H9 (cell line): ENCODE measurements around the gene BHLHA9. TPM values are rescaled to one million over a fixed set of nuclear protein-coding genes. Genes with fewer than 3 reads are reported as not detected.
A peak's percentile ranks its signal among the peaks of the same experiment; 100 is the strongest.

Experiments
- DNase-seq: peaks from one replicate; pipeline ENCODE4 v3.0.0-alpha.2; 2017
- H2AFZ ChIP-seq: one replicate; pipeline ENCODE4 v1.6.1; 2013; ENCODE audit warnings: mild to moderate bottlenecking, low read length, control low read depth, moderate library complexity
- H2AK5ac ChIP-seq: 2 replicates; pipeline ENCODE4 v1.6.1; 2013; ENCODE audit warnings: low read length, control low read depth, mixed read lengths; ENCODE audit not compliant: insufficient read length
- H2BK120ac ChIP-seq: one replicate; pipeline ENCODE4 v1.6.1; 2013; ENCODE audit warnings: low read depth, mild to moderate bottlenecking, low read length, control low read depth, inconsistent platforms; ENCODE audit not compliant: poor library complexity, severe bottlenecking
- H2BK12ac ChIP-seq: 2 replicates; pipeline ENCODE4 v1.6.1; 2013; ENCODE audit warnings: low read length, control low read depth, mixed read lengths, low read depth; ENCODE audit not compliant: insufficient read length
- H2BK15ac ChIP-seq: 2 replicates; pipeline ENCODE4 v1.6.1; 2013; ENCODE audit warnings: low read depth, low read length, control low read depth
- H2BK20ac ChIP-seq: one replicate; pipeline ENCODE4 v1.6.1; 2013; ENCODE audit warnings: low read depth, mild to moderate bottlenecking, low read length, control low read depth, inconsistent platforms; ENCODE audit not compliant: poor library complexity, severe bottlenecking
- H2BK5ac ChIP-seq: 2 replicates; pipeline ENCODE4 v1.6.1; 2013; ENCODE audit warnings: low read length, control low read depth, mixed read lengths; ENCODE audit not compliant: insufficient read length
- H3K14ac ChIP-seq: 2 replicates; pipeline ENCODE4 v1.6.1; 2013; ENCODE audit warnings: low read length, control low read depth; ENCODE audit not compliant: insufficient read depth
- H3K18ac ChIP-seq: 2 replicates; pipeline ENCODE4 v1.6.1; 2013; ENCODE audit warnings: low read depth, mild to moderate bottlenecking, mixed read lengths, low read length, control low read depth; ENCODE audit not compliant: insufficient read length
- H3K23ac ChIP-seq: 2 replicates; pipeline ENCODE4 v1.6.1; 2013; ENCODE audit warnings: low read length, control low read depth, mixed read lengths, low read depth; ENCODE audit not compliant: insufficient read length
- H3K23me2 ChIP-seq: 2 replicates; pipeline ENCODE4 v1.6.1; 2013; ENCODE audit warnings: low read depth, mild to moderate bottlenecking, mixed read lengths, low read length, control low read depth; ENCODE audit not compliant: insufficient read length, poor library complexity, severe bottlenecking
- H3K27ac ChIP-seq: 2 replicates; pipeline ENCODE4 v1.5.1; 2013; ENCODE audit warnings: low read length, control low read depth, mixed read lengths, low read depth; ENCODE audit not compliant: insufficient read length
- H3K27me3 ChIP-seq: 2 replicates; pipeline ENCODE4 v1.6.1; 2013; ENCODE audit warnings: low read length, control low read depth, inconsistent platforms; ENCODE audit not compliant: insufficient read depth
- H3K4ac ChIP-seq: 2 replicates; pipeline ENCODE4 v1.6.1; 2013; ENCODE audit warnings: low read depth, mild to moderate bottlenecking, control low read depth, inconsistent platforms, low read length, moderate library complexity
- H3K4me1 ChIP-seq: 2 replicates; pipeline ENCODE4 v1.6.1; 2013; ENCODE audit warnings: low read length, control low read depth, inconsistent platforms; ENCODE audit not compliant: insufficient read depth
- H3K4me2 ChIP-seq: 2 replicates; pipeline ENCODE4 v1.6.1; 2013; ENCODE audit warnings: low read length, control low read depth, mixed read lengths; ENCODE audit not compliant: insufficient read length, insufficient read depth
- H3K56ac ChIP-seq: 2 replicates; pipeline ENCODE4 v1.6.1; 2013; ENCODE audit warnings: low read depth, mild to moderate bottlenecking, mixed read lengths, low read length, control low read depth; ENCODE audit not compliant: insufficient read length
- H3K79me1 ChIP-seq: 2 replicates; pipeline ENCODE4 v1.6.1; 2013; ENCODE audit warnings: low read depth, mild to moderate bottlenecking, moderate library complexity, low read length, control low read depth, inconsistent platforms; ENCODE audit not compliant: insufficient read depth, poor library complexity, severe bottlenecking
- H3K79me2 ChIP-seq: 2 replicates; pipeline ENCODE4 v1.6.1; 2013; ENCODE audit warnings: low read length, control low read depth, inconsistent platforms; ENCODE audit not compliant: insufficient read depth
- H3K9ac ChIP-seq: 2 replicates; pipeline ENCODE4 v1.6.1; 2013; ENCODE audit warnings: low read length, control low read depth, mixed read lengths; ENCODE audit not compliant: insufficient read length; ENCODE audit errors: extremely low read depth
- H3K9me3 ChIP-seq: one replicate; pipeline ENCODE4 v1.6.1; 2013; ENCODE audit warnings: low read depth, low read length, inconsistent platforms; ENCODE audit not compliant: control insufficient read depth
- H3T11ph ChIP-seq: one replicate; pipeline ENCODE4 v1.6.1; 2013; ENCODE audit warnings: mild to moderate bottlenecking, low read length, control low read depth, inconsistent platforms
- H4K20me1 ChIP-seq: one replicate; pipeline ENCODE4 v1.6.1; 2013; ENCODE audit not compliant: control insufficient read depth, insufficient read length, insufficient read depth
- H4K5ac ChIP-seq: 2 replicates; pipeline ENCODE4 v1.6.1; 2013; ENCODE audit warnings: low read depth, mild to moderate bottlenecking, mixed read lengths, low read length, control low read depth; ENCODE audit not compliant: insufficient read length
- H4K8ac ChIP-seq: replicated peaks from 2 replicates; pipeline ENCODE4 v1.6.1; 2013; ENCODE audit warnings: low read length, control low read depth, mixed read lengths, low read depth; ENCODE audit not compliant: insufficient read length
- H4K91ac ChIP-seq: 2 replicates; pipeline ENCODE4 v1.6.1; 2013; ENCODE audit warnings: low read depth, mild to moderate bottlenecking, moderate library complexity, mixed read lengths, low read length, control low read depth; ENCODE audit not compliant: insufficient read length
- H3K27ac Mint-ChIP-seq, 3 experiments: 2 replicates in 2 of 3; 3 replicates in 1 of 3; pipeline ENCODE4 v1.8.0; 2020 to 2021; ENCODE audit warnings: mixed read lengths in 3 of 3, mild to moderate bottlenecking in 1 of 3, moderate library complexity in 1 of 3
- H3K27me3 Mint-ChIP-seq: 2 replicates; pipeline ENCODE4 v1.8.0; 2021; ENCODE audit warnings: low read depth, mild to moderate bottlenecking, moderate library complexity, mixed read lengths
- H3K36me3 Mint-ChIP-seq, 3 experiments: 2 replicates in 2 of 3; 3 replicates in 1 of 3; pipeline ENCODE4 v1.8.0; 2020 to 2021; ENCODE audit warnings: low read depth in 3 of 3, mixed read lengths in 3 of 3; ENCODE audit not compliant: insufficient read depth in 1 of 3
- H3K4me1 Mint-ChIP-seq, 2 experiments: 2 replicates each; pipeline ENCODE4 v1.8.0; 2020; ENCODE audit warnings: mixed read lengths in 2 of 2
- H3K4me3 Mint-ChIP-seq, 2 experiments: 2 replicates in 1 of 2; 3 replicates in 1 of 2; pipeline ENCODE4 v1.8.0; 2020 to 2021; ENCODE audit warnings: mild to moderate bottlenecking in 2 of 2, mixed read lengths in 2 of 2, moderate library complexity in 1 of 2
- H3K9me3 Mint-ChIP-seq, 2 experiments: 2 replicates in 1 of 2; 3 replicates in 1 of 2; pipeline ENCODE4 v1.8.0; 2020; ENCODE audit warnings: mild to moderate bottlenecking in 2 of 2, mixed read lengths in 2 of 2, moderate library complexity in 1 of 2
- WGBS: extraction: QIAGEN DNeasy Blood & Tissue Kit; methylation state at CpG from one replicate; pipeline ENCODE4 v1.1.7; 2013; ENCODE audit warnings: missing lambda C conversion rate, low lambda C conversion rate, mixed read lengths; ENCODE audit not compliant: insufficient read length; ENCODE audit errors: extremely low coverage; 5-methylcytosine and 5-hydroxymethylcytosine counted together
- total RNA-seq: library from RNA; stranded (reverse); gene quantifications from 2 replicates; pipeline ENCODE4 v1.2.1, GENCODE V29; 2021
- TF ChIP-seq, protein P1 (sequence below): fragments of 200-600 bp; sonication (generic); conservative IDR thresholded peaks from 3 replicates; pipeline ENCODE4 v1.8.0; 2021; ENCODE audit warnings: antibody characterized with exemption, mild to moderate bottlenecking

The BHLHA9 gene
- total RNA-seq, 1 experiment from 2014 or later = not detected

DNA sequence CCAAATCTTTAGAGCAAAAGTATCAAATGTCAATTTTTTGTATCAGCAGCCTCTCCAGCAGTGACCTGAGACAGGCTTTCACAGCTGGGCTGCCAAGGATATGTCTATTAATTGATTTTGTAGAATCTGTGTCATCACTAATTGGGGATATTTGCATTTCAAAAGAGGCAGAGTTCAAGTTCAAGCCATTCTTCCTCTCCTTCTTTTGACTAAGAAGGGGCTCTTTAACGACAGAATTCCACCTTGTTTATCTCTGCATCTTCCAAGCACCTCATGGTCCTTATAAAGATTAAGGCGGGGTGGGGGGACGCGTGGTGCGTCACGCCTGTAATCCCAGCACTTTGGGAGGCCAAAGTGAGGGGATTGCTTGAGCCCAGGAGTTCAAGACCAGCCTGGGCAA, 15.2 kb upstream of the BHLHA9 start:
- no peaks in the 10 kb centered on the region for H3K79me2 ChIP-seq

More for the DNA sequence above, 15.2 kb upstream of the BHLHA9 start:
- Histone ChIP-seq H2AFZ (no peak overlapping the region), H3K9me3 (no peaks in the 10 kb centered on the region), H2AK5ac (no peak overlapping the region), H4K20me1 (no peaks in the 10 kb centered on the region), H3K18ac (no peak overlapping the region), H2BK12ac (no peak overlapping the region), H3K14ac (no peak overlapping the region), H3K4me2 (no peak overlapping the region), H2BK5ac (no peak overlapping the region), H4K8ac (no peak overlapping the region), H3K9ac (no peak overlapping the region), H3K56ac (no peak overlapping the region), H4K5ac (no peak overlapping the region), H3T11ph (no peak overlapping the region), H3K4me1 (no peaks in the 10 kb centered on the region; the same call in 1 of the 2 replicates), H2BK120ac (no peak overlapping the region), H3K4ac (no peak overlapping the region), H3K23ac (no peak overlapping the region), H3K23me2 (no peaks in the 10 kb centered on the region), H4K91ac (no peak overlapping the region), H3K27ac (no peak overlapping the region), H2BK20ac (no peak overlapping the region), H3K79me1 (no peaks in the 10 kb centered on the region), H3K27me3 (no peaks in the 10 kb centered on the region; the same call in 1 of the 2 replicates), H2BK15ac (no peak overlapping the region)
- H3K27me3 Mint-ChIP-seq = peaks cover 74% of the 10 kb centered on the region
- no CpG with 5 or more reads among the region's 6 CpGs for WGBS
- H3K27ac Mint-ChIP-seq = peak overlapping the region in 1 of 3 experiments; percentile 76; a peak in 1 of 7 replicates
- TF ChIP-seq, protein P1, sequence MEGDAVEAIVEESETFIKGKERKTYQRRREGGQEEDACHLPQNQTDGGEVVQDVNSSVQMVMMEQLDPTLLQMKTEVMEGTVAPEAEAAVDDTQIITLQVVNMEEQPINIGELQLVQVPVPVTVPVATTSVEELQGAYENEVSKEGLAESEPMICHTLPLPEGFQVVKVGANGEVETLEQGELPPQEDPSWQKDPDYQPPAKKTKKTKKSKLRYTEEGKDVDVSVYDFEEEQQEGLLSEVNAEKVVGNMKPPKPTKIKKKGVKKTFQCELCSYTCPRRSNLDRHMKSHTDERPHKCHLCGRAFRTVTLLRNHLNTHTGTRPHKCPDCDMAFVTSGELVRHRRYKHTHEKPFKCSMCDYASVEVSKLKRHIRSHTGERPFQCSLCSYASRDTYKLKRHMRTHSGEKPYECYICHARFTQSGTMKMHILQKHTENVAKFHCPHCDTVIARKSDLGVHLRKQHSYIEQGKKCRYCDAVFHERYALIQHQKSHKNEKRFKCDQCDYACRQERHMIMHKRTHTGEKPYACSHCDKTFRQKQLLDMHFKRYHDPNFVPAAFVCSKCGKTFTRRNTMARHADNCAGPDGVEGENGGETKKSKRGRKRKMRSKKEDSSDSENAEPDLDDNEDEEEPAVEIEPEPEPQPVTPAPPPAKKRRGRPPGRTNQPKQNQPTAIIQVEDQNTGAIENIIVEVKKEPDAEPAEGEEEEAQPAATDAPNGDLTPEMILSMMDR = no peak
- H3K9me3 Mint-ChIP-seq = peaks cover 0 to 9% of the 10 kb centered on the region in 2 experiments; a peak in 2 of 5 replicates
- H3K4me1 Mint-ChIP-seq = peaks cover 5 to 18% of the 10 kb centered on the region in 2 experiments; a peak in 3 of 4 replicates
- H3K36me3 Mint-ChIP-seq = no peaks in the 10 kb centered on the region
- no peak for DNase-seq
- H3K4me3 Mint-ChIP-seq = no peak overlapping the region
